Effector memory CD4-positive, alpha-beta T cell (primary cell): ENCODE data around the gene RBM20.

ENCODE experiments used
- DNase-seq, 3 donors: peaks; one replicate each; pipeline ENCODE4 v3.0.0-alpha.2; 2020
- H3K27ac ChIP-seq: 2 replicates; pipeline ENCODE4 v1.7.0; 2013; ENCODE audit warnings: mild to moderate bottlenecking, low read length, moderate library complexity; ENCODE audit not compliant: insufficient read depth, poor library complexity, severe bottlenecking
- H3K27me3 ChIP-seq: replicated peaks from 2 replicates; pipeline ENCODE4 v1.7.0; 2013; ENCODE audit warnings: mild to moderate bottlenecking, low read length; ENCODE audit not compliant: insufficient read depth, control insufficient read depth, poor library complexity, severe bottlenecking
- H3K36me3 ChIP-seq: 2 replicates; pipeline ENCODE4 v1.7.0; 2013; ENCODE audit warnings: mild to moderate bottlenecking, low read length, moderate library complexity; ENCODE audit not compliant: control insufficient read depth, insufficient read depth
- H3K4me1 ChIP-seq: 2 replicates; pipeline ENCODE4 v1.7.0; 2013; ENCODE audit warnings: low read length, mild to moderate bottlenecking; ENCODE audit not compliant: control insufficient read depth, insufficient read depth, poor library complexity, severe bottlenecking
- H3K4me3 ChIP-seq: 2 replicates; pipeline ENCODE4 v1.7.0; 2013; ENCODE audit warnings: low read length, low read depth, mild to moderate bottlenecking; ENCODE audit not compliant: insufficient read depth, poor library complexity, severe bottlenecking
- H3K9me3 ChIP-seq: 2 replicates; pipeline ENCODE4 v1.7.0; 2013; ENCODE audit warnings: mild to moderate bottlenecking, low read length, moderate library complexity; ENCODE audit not compliant: control insufficient read depth

The RBM20 gene

DNA sequence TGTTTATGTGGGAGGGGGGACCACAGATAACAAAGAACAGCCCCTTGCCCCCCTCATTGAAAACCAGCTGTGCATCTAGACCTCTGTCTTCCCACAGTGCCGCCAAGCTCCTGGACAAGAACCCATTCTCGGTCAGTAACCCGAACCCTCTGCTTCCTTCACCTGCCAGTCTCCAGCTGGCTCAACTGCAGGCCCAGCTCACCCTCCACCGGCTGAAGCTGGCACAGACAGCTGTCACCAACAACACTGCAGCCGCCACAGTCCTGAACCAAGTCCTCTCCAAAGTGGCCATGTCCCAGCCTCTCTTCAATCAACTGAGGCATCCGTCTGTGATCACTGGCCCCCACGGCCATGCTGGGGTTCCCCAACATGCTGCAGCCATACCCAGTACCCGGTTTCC, 136.6 kb downstream of the RBM20 start:
- no peak overlapping the region for H3K4me3 ChIP-seq
- peaks cover 5% of the 10 kb centered on the region for H3K4me1 ChIP-seq
- no peak for DNase-seq
- H3K27ac ChIP-seq = no peak overlapping the region
- no peaks in the 10 kb centered on the region for H3K9me3 ChIP-seq
- no peaks in the 10 kb centered on the region for H3K36me3 ChIP-seq
- H3K27me3 ChIP-seq = no peaks in the 10 kb centered on the region

DNA sequence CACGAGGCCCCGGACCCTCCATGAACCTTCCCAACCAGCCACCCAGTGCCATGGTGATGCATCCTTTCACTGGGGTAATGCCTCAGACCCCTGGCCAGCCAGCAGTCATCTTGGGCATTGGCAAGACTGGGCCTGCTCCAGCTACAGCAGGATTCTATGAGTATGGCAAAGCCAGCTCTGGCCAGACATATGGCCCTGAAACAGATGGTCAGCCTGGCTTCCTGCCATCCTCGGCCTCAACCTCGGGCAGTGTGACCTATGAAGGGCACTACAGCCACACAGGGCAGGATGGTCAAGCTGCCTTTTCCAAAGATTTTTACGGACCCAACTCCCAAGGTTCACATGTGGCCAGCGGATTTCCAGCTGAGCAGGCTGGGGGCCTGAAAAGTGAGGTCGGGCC, 137.0 kb downstream of the RBM20 start:
- DNase-seq = no peak
- no peaks in the 10 kb centered on the region for H3K9me3 ChIP-seq
- H3K4me3 ChIP-seq = no peak overlapping the region
- no peaks in the 10 kb centered on the region for H3K27me3 ChIP-seq
- no peaks in the 10 kb centered on the region for H3K36me3 ChIP-seq
- H3K4me1 ChIP-seq = peaks cover 5% of the 10 kb centered on the region
- H3K27ac ChIP-seq = no peak overlapping the region

DNA sequence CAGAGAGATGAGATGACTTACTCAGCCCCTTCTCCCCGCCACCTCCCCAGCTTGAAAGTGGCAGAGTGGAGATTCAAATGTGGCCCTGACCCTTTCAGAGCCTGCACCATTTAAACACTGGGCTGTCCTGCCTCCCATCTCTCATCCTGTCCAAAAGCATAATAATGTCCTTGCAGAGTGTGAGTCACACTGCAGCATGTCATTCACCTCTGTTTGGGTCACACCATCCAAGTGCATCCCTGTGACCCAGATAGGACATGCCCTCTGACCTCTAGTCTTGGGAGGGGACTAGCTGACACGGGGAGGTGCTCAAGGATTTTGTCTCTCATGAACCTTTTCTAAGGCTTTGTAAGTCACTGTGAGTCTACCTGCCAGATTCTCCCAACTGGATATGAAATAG, 138.5 kb downstream of the RBM20 start:
- Histone ChIP-seq H3K9me3 (no peaks in the 10 kb centered on the region), H3K27ac (no peak overlapping the region), H3K36me3 (no peaks in the 10 kb centered on the region), H3K27me3 (no peaks in the 10 kb centered on the region), H3K4me1 (peaks cover 5% of the 10 kb centered on the region), H3K4me3 (no peak overlapping the region)
- DNase-seq = no peak

DNA sequence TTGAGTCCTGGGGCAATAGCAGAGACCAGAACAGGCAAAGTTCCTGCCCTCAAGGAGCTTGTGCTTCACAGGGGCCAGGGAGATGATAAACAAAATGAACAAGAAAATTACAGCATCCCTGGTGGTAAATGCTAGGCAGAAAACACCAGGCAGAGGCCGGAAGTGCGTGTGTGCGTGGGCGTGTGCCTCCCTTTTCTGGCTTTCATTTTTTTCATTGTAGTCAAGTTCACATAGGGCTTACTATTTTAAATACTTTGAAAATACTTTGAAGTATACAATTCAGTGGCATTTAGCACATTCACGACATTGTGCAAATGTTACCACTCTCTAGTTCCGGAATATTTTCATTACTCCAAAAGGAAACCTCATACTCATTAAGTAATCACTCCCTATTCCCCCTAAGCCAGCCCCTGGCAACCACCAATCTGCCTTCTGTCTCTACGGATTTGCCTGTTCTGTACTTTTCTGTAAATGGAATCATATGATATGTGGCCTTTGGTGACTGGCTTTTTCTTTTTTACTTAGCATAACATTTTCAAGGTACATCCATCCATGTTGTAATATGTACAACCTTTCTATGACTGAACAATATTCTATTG, 139.5 kb downstream of the RBM20 start:
- Histone ChIP-seq H3K4me3 (no peak overlapping the region), H3K27me3 (no peaks in the 10 kb centered on the region), H3K36me3 (no peaks in the 10 kb centered on the region), H3K27ac (peak overlapping the region; percentile 47), H3K4me1 (peaks cover 5% of the 10 kb centered on the region), H3K9me3 (no peaks in the 10 kb centered on the region)
- peak; percentile 25 to 60 (median 48) for DNase-seq

DNA sequence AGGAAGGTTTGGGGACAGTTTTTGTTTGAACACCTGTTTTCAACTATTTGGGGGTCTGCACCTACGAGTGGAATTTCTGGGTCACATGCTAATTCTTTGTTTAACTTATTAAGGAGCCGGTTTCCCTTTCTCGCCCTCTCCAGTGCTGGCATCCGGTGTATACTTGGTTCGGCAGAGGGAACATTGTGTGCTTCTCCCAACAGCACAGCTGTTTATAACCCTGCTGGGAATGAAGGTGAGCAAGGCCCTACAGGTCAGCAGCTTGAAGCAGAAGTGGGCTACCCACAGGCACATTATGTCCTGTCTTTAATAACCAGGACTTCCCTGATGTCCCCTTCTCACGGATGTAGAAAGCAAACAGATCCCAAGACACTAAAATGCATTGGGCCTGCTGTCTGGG, 140.1 kb downstream of the RBM20 start:
- Histone ChIP-seq H3K4me1 (peaks cover 5% of the 10 kb centered on the region), H3K27me3 (no peaks in the 10 kb centered on the region), H3K36me3 (no peaks in the 10 kb centered on the region), H3K4me3 (no peak overlapping the region), H3K27ac (peak overlapping the region; percentile 47), H3K9me3 (no peaks in the 10 kb centered on the region)
- DNase-seq = no peak

DNA sequence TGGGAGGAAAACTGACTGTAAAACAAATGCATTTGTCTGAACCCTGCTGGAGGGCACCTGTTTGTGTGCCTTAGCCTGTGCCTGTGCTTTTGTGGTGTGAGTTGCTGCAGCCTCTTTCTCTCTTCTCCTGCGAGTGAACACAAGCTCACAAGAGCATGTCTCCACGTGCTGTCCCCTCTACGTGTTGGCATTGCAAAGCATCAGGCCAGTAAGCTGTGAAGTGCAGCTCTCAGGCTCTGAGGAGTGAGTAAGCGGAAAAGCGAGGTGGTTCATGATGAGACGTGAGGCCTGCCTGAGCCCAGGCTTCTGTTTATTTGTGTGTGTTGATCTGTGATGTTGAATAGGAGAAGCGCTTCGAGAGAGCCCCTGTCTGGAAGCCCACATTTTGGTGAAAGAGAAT, 142.0 kb downstream of the RBM20 start:
- Histone ChIP-seq H3K27me3 (no peaks in the 10 kb centered on the region), H3K36me3 (no peaks in the 10 kb centered on the region), H3K4me1 (peaks cover 5% of the 10 kb centered on the region), H3K27ac (no peak overlapping the region), H3K9me3 (no peaks in the 10 kb centered on the region), H3K4me3 (no peak overlapping the region)
- no peak for DNase-seq

DNA sequence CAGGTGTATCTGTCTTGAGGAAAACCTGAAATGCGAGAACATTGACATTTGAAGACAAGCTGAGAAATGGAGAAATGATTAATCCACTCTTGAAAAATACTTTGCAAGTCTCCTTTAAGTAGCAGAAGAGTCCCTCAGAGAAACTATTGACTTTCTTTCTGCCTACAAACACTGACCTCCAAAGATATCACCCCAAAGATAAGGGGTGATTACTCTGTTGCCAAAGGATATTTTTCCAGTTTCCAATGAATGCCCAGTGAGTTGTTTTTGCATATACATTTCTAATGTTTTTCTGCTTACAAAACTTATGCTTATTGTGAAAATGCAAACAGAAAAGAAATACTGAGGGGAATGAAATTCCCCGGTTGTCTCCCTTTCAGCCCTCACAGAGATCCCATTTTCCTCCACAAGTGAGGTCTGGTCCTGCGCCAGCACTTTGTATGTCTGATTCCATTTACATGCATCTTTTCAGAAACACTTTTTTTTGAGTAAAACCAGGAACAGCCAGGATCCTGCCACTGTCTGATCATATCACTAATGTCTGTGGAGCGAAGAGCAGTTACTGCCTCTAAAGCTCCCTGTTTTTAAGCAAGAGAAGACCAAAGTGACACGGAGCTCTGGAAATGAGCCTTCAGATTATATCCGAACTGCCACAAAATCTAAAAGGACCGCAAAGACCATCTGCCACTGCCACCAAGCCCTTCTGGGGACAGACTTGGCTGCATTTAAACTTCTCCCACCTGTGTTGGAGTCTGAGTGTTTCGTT, 144.7 kb downstream of the RBM20 start:
- H3K27ac ChIP-seq = no peak overlapping the region
- H3K27me3 ChIP-seq = no peaks in the 10 kb centered on the region
- H3K4me3 ChIP-seq = no peak overlapping the region
- peaks cover 4% of the 10 kb centered on the region for H3K4me1 ChIP-seq
- no peaks in the 10 kb centered on the region for H3K9me3 ChIP-seq
- no peaks in the 10 kb centered on the region for H3K36me3 ChIP-seq
- DNase-seq = no peak

DNA sequence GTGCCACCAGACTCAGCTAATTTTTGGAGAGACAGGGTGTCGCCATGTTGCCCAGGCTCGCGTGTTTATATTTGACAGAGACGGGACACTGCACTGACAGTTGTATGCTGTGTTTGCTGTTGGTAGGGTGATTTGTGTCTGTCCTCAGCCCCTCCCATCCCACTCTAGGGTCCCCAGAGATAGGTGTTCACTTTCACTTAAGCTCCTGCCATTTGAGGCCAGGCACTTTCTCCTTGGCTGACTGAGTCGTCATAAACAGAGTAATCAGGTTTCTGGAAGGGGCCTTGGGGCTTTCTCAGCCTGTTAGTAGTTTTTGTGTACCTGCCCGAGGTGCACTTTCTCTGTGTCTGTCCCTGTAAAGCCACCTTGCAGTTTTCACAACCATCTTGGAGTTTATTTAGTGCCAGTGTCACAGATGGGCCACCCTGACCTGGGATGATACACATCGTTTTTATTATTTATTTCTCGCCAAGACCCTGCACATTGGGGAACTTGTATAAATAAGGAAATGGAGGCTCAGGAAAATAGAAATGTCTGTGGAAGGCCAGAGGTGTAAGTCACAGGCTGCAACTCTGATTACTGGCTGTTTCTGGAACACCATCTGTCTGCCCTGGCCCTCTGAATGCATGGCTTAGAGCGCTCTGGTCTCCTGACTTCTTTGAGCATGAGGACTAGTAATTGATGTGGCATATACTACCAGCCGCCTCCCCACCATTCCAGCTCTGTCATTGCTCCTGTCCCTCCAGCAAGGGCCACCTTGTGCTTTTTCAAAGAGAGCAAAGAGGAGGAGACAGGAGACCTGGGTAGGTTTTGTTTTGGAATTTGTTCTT, 145.7 kb downstream of the RBM20 start:
- no peak for DNase-seq
- Histone ChIP-seq H3K36me3 (no peaks in the 10 kb centered on the region), H3K4me1 (no peaks in the 10 kb centered on the region), H3K9me3 (no peaks in the 10 kb centered on the region), H3K27ac (no peak overlapping the region), H3K4me3 (no peak overlapping the region), H3K27me3 (no peaks in the 10 kb centered on the region)

DNA sequence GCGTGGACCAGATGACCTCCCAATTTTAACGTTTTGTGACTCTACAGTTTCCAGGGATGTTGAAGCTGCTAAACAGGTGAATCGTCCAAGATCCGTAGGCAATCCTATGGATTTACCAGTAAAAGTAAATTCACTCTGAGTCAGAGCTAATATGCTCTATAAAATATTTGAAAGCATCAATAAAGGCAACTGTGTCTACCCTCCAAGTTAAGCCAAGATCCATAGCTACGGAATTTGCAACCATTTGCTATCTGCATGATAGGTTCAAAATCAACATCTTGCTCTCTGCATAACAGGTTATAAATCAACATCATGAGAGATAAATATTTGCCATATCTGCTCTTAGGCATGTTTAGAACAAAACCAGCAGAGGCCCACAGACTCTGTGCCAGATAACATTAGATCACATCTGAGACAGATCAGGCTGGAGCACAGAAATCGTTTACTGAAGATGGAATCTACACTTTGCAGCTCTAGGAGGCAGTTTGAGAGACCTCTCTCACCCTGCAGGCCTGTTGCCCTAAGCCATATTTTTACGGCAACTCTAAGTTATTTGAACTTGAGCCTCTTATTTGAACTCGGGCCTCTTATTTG, 146.9 kb downstream of the RBM20 start:
- Histone ChIP-seq H3K9me3 (no peaks in the 10 kb centered on the region), H3K4me3 (no peak overlapping the region), H3K27me3 (no peaks in the 10 kb centered on the region), H3K4me1 (no peaks in the 10 kb centered on the region), H3K36me3 (no peaks in the 10 kb centered on the region), H3K27ac (no peak overlapping the region)
- DNase-seq = no peak
